ENCODE data around the gene GSX1.
"Not testable (repeated sequence)": the region's sequence is repeated elsewhere in the genome, so short reads cannot be mapped to it uniquely, and the experiment has no call there.

GSX1 gene

GRCh38 chr13:27792393-27793218, at the start of gene GSX1:
Gene GSX1 (plus strand): TSS chr13:27792483. CDS start chr13:27792691, 208 bp downstream.
- DNase-seq, result no peak

- no peak for DNase-seq
Measured at GRCh38 chr13:27744801-27745200, 47.5 kb upstream of the GSX1 start.

GRCh38 chr13:27745301-27745700, 47.0 kb upstream of the GSX1 start:
- DNase-seq, result no peak

- DNase-seq, result not testable (repeated sequence)
Measured at GRCh38 chr13:27748143-27748542, 44.1 kb upstream of the GSX1 start.

GRCh38 chr13:27751953-27752532, 40.2 kb upstream of the GSX1 start:
- DNase-seq, result no peak

- no peak for DNase-seq
Measured at GRCh38 chr13:27765650-27766049, 26.6 kb upstream of the GSX1 start.

GRCh38 chr13:27770809-27771208, 21.5 kb upstream of the GSX1 start:
- DNase-seq, result peak in 1 of 2 experiments; percentile 3

- DNase-seq, result no peak
Measured at GRCh38 chr13:27772651-27773425, 19.4 kb upstream of the GSX1 start.

GRCh38 chr13:27774169-27774568, 18.1 kb upstream of the GSX1 start:
- no peak for DNase-seq

- DNase-seq, result no peak
Measured at GRCh38 chr13:27774651-27775050, 17.6 kb upstream of the GSX1 start.

- peak; percentile 10 to 37 for DNase-seq
Measured at GRCh38 chr13:27775943-27776342, 16.3 kb upstream of the GSX1 start.

GRCh38 chr13:27782151-27782550, 10.1 kb upstream of the GSX1 start:
- DNase-seq, result no peak

GRCh38 chr13:27783111-27783510, 9.2 kb upstream of the GSX1 start:
- no peak for DNase-seq

GRCh38 chr13:27788271-27788670, 4.0 kb upstream of the GSX1 start:
- DNase-seq, result no peak

- DNase-seq, result no peak
Measured at GRCh38 chr13:27789153-27789494, 3.2 kb upstream of the GSX1 start.

- no peak for DNase-seq
Measured at GRCh38 chr13:27789495-27790303, 2.6 kb upstream of the GSX1 start.

- DNase-seq, result no peak
Measured at GRCh38 chr13:27790523-27790922, 1.8 kb upstream of the GSX1 start.

GRCh38 chr13:27791146-27791900, 960 bp upstream of the GSX1 start:
- DNase-seq, result no peak

- DNase-seq, result no peak
Measured at GRCh38 chr13:27791901-27792392, 336 bp upstream of the GSX1 start.

GRCh38 chr13:27793507-27794367, 1.5 kb downstream of the GSX1 start:
- no peak for DNase-seq

- no peak for DNase-seq
Measured at GRCh38 chr13:27794368-27794691, 2.0 kb downstream of the GSX1 start.

Measured in NCI-H187 (cell line).